ENCODE measurements around the gene XIRP1.

DNA sequence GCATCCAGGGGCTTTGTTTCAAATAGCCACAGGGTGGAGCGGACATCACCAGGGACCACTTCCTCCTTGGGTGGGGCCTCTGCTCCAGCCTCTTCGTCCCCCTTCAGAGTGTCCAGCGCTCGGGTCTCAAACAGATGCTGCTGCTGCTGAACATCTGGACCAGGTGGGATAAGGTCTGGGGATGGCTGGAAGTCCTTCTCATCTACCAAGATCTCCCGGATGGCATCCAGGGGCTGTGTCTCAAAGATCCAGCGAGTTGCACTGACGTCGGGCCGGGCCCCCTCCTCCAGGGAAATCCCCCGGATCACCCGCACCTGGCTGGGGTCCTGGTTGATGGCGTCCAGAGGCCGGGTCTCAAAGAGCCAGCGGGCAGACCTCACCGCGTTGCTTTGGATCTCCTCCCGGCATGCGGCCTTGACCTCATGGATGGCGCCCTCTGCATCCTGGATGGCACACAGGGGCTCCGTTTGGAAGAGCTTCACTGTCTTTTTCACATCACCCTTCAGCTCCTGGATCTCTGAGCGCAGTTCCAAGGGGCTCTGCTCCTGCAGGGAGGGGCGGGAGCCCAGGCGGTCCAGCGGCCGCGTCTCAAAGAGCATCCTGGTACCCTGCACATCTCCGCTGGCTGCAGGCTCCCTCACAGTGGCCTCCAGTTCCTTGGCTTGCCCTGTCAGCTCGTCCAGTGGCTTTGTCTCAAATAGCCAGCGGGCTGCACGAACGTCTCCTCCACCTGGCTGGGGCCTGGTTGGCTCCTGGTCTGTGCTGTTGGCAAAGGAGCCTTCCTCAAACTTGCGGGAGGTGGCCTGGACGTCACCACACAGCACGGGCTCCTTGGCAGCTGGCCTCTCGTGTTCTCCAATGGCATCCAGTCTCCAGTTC, 3.9 kb downstream of the XIRP1 start:
- TF ChIP-seq POLR2A (IDR thresholded peaks at IDR 0.05) (no peak), POLR2AphosphoS5 (IDR thresholded peaks at IDR 0.05) (no peak)
- TF ChIP-seq, protein P1, sequence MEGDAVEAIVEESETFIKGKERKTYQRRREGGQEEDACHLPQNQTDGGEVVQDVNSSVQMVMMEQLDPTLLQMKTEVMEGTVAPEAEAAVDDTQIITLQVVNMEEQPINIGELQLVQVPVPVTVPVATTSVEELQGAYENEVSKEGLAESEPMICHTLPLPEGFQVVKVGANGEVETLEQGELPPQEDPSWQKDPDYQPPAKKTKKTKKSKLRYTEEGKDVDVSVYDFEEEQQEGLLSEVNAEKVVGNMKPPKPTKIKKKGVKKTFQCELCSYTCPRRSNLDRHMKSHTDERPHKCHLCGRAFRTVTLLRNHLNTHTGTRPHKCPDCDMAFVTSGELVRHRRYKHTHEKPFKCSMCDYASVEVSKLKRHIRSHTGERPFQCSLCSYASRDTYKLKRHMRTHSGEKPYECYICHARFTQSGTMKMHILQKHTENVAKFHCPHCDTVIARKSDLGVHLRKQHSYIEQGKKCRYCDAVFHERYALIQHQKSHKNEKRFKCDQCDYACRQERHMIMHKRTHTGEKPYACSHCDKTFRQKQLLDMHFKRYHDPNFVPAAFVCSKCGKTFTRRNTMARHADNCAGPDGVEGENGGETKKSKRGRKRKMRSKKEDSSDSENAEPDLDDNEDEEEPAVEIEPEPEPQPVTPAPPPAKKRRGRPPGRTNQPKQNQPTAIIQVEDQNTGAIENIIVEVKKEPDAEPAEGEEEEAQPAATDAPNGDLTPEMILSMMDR (IDR thresholded peaks at IDR 0.05), result no peak
